GM19467 (cell line): Measurements from ENCODE around the gene DIPK2B.

Source experiments
- ATAC-seq: cut with Tn5 transposase; IDR thresholded peaks from one replicate; pipeline ENCODE4 v1.9.1; 2021; ENCODE audit warnings: mild to moderate bottlenecking, moderate library complexity; ENCODE audit not compliant: unreplicated experiment

Gene DIPK2B

GRCh38 chrX:45164021-45164621 lies 36.6 kb downstream of the DIPK2B start:
- ATAC-seq: no peak

DNA sequence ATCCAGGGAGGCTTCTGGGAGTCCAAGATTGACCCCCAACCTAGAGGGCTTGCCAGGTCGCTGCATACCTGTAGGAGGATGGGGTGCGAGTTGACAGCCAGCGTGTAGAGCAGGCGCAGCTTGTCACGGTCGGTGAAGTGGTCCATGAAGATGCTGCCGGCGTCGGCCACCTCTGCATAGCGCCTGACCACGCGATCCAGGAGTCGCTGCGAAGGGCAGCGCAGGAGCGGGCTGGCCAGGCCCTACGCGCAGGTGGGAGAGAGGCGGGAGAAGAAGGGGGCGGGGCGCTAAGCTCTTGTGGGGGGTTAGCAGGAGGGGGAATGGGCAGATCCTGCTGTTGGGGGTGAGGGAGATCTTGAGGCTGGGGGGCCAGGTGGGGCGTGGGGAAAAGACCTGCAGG lies 43.0 kb downstream of the DIPK2B start:
- ATAC-seq: no peak

- no peak for ATAC-seq
Measured at GRCh38 chrX:45154462-45154861, 46.2 kb downstream of the DIPK2B start.

GRCh38 chrX:45154033-45154360 lies 46.7 kb downstream of the DIPK2B start:
- ATAC-seq: no peak
